NCI-H345 treated with DMSO at 0.1 percent for 48 hours (cell line): ENCODE results near the gene CDH8.

Experiments used
- DNase-seq: peaks from one replicate; lab custom pipeline; 2025; ENCODE audit not compliant: unreplicated experiment; lab: John Stamatoyannopoulos, UW

CDH8 gene

DNA sequence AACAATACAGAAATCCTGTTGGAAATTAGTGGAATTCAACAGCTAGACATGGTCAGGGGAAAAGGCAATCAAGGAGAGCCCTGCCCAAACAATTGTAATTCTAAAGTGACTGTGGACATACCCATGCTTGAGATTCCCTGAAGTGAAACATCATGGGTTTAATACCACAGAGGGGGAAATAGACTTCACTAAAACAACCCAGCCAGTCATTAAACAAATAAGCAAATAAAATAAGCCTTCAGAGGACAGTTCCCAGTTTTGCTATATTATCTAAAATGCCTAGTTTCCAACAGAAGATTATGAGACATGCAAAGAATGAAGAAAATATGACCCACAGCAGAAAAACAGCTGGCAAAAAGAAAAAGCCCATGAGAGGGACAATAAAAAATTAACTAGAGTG lies 376.3 kb downstream of the CDH8 start:
- no peak for DNase-seq

GRCh38 chr16:61654962-61655361 lies 381.3 kb downstream of the CDH8 start:
- DNase-seq = no peak

GRCh38 chr16:61653544-61653943 lies 382.7 kb downstream of the CDH8 start:
- no peak for DNase-seq

DNA sequence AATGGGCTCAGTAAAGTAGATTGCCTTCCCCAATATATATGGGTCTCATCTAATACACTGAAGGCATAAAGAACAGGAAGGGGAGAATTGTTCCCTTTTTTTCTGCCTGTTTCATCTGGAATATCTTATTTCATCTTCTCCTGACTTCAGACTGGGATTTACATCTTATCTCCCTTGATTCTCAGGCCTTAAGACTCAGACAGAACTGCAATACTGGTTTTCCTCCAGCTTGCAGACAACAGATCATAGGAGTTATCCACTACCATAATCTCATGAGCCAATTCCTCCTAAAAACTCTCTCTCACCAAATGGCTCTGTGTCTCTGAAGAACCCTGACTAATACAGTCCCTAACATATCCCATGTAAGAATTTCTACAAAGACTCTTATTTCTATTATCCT lies 390.7 kb downstream of the CDH8 start:
- DNase-seq = no peak

DNA sequence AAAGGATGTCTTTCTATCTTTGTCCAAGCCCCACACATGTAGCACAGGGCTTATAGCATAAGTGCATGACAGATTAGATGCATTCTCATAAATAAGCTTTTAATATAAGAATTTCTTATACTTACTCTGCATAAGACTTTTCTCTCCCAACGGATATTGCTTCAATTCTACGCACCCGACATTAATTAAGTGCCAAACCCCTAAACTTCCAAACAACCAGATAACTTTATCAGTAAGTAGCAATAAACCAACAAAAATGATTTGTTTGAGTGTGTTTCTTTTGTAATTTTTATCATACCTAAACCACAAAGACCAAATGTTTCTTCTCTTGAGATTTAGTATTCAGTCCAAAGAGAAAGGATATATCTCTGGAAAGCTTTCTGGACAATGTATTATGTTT lies 391.5 kb downstream of the CDH8 start:
- no peak for DNase-seq

DNA sequence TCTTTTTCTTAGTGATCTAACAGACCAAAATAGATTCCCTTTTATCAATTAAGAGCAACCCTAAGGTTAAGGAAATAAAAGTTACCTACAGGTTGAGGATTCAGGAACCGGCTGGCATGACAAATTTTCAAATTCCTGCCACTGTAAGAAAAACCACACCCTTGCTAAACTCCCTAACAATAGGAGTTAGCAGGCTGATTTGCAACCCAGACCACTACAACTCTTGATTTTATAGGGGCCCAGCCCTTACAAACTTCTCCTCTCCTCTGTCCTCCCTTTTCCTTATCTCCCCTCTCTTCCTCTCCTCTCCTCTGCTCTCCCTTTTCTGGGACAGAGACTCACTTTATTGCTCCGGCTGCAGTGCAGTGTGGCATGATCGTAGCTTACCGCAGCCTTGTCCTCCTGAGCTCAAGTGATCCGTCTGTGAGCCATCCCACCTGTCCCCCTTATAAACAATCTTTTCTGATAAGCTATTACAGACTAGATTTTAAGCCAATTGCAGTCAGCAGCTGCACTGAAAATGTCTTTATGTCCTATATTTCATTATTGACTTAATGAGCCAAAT lies 418.9 kb downstream of the CDH8 start:
- DNase-seq = no peak

DNA sequence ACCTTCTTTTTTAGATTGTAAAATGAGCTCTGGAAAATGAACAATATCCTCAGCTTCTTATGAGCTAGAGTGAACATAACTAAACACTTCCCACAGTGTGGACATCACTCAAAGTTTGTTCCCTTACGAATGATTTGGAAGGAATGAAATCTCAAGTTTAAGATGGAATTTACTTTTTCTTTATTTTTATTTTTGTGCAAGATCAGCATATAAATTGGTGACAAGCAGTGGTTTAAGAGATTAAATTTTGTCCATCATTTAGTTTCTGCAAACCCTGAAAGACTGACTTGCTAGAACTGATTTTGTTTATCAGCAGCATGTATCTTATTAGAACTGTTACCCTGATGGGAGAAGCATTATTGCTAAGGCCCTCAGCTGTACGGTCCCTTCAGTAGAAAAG lies 420.1 kb downstream of the CDH8 start:
- DNase-seq = no peak

DNA sequence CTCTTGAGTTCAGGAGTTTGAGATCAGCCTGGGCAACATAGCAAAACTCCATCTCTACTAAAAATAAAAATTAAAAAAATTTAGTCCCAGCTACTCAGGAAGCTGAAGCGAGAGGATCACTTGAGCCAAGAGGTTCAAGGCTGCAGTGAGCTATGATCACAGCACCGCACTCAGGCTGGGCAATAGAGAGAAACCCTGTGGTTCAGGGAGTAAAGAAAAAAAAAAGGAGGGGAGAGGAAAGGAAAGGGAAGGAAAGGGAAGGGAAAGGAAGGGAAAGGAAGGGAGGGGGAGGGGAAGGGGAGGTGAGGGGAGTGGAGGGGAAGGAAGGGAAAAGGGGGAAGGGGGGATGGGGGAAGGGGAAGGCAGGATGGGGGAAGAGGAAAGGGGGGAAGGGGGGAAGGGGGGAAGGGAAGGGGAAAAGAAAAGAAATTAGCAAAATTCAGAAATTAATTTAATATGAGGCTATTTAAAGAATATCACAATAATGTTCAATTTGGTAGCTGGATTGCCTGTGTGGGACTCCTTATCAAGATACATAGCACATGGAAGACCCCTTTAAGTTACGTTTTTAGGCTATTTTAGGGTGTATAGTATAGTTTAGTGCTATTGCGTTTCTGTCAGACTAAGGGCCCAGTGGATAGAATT lies 424.3 kb downstream of the CDH8 start:
- no peak for DNase-seq

DNA sequence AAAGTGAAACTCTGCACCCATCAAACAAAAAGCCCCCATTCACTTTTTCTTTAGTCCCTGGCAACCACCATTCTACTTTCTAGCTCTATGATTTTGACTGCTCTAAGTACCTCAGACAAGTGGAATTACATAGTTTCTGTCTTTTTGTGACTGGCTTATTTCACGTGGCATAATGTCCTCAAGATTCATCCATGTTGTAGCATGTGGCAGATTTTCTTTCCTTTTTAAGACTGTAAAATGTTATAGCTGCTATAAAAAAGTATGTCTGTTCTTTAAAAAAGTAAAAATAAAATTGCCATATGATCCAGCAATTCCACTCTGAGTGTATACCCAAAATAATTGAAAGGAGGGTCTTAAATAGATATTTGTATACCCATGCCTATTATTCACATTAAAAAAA lies 429.7 kb downstream of the CDH8 start:
- no peak for DNase-seq
